DND-41 (cell line): ENCODE measurements around the gene CACNA1I.

Experiments
- ATAC-seq: fragments of 200-7000 bp; cut with Tn5 transposase; 3 replicates; pipeline ENCODE4 v1.9.1; 2021; ENCODE audit warnings: low read depth; ENCODE audit not compliant: insufficient read depth
- DNase-seq: peaks from one replicate; pipeline ENCODE4 v3.0.0-alpha.2; 2020
- H2AFZ ChIP-seq: 2 replicates; pipeline ENCODE4 v1.6.0; 2012; ENCODE audit warnings: low read depth, low read length
- H3K27ac ChIP-seq: 2 replicates; pipeline ENCODE4 v1.5.1; 2012; ENCODE audit warnings: low read length, inconsistent platforms
- H3K27me3 ChIP-seq: fragments of 200-600 bp; sonication (generic); 2 replicates; pipeline ENCODE4 v1.6.0; 2012; ENCODE audit warnings: low read length, mild to moderate bottlenecking, inconsistent platforms; ENCODE audit not compliant: insufficient read depth, poor library complexity
- H3K36me3 ChIP-seq: 2 replicates; pipeline ENCODE4 v1.5.1; 2012; ENCODE audit warnings: low read length, inconsistent platforms; ENCODE audit not compliant: insufficient read depth
- H3K4me1 ChIP-seq: 2 replicates; pipeline ENCODE4 v1.5.1; 2012; ENCODE audit warnings: mild to moderate bottlenecking, low read length; ENCODE audit not compliant: insufficient read depth
- H3K4me2 ChIP-seq: 2 replicates; pipeline ENCODE4 v1.6.0; 2012; ENCODE audit warnings: mild to moderate bottlenecking, moderate library complexity, low read length, inconsistent platforms; ENCODE audit not compliant: insufficient read depth
- H3K4me3 ChIP-seq, 2 experiments: fragments of 200-600 bp in 1 of 2; shearing (Covaris generic) in 1 of 2; 2 replicates each; pipeline ENCODE4 v1.5.1; 2012 to 2016; ENCODE audit warnings: inconsistent platforms in 2 of 2, low read length in 2 of 2, mild to moderate bottlenecking in 2 of 2, low read depth in 1 of 2, moderate library complexity in 1 of 2
- H3K79me2 ChIP-seq: 2 replicates; pipeline ENCODE4 v1.6.0; 2012; ENCODE audit warnings: low read length, inconsistent platforms; ENCODE audit not compliant: insufficient read depth
- H3K9ac ChIP-seq: 2 replicates; pipeline ENCODE4 v1.6.0; 2012; ENCODE audit warnings: low read depth, mild to moderate bottlenecking, inconsistent platforms, low read length, moderate library complexity
- H3K9me3 ChIP-seq: 2 replicates; pipeline ENCODE4 v1.5.1; 2012; ENCODE audit warnings: low read length, moderate library complexity, mild to moderate bottlenecking, inconsistent platforms; ENCODE audit not compliant: insufficient read depth, severe bottlenecking
- H4K20me1 ChIP-seq: 2 replicates; pipeline ENCODE4 v1.6.0; 2012; ENCODE audit warnings: low read length; ENCODE audit not compliant: insufficient read depth
- CTCF ChIP-seq: IDR thresholded peaks from 2 replicates; pipeline ENCODE4 v1.5.1; 2012; ENCODE audit warnings: borderline replicate concordance, low read length, moderate library complexity, mild to moderate bottlenecking; ENCODE audit not compliant: poor library complexity, severe bottlenecking; ENCODE audit errors: extremely low read depth
- EZH2 ChIP-seq: IDR thresholded peaks from 3 replicates; pipeline ENCODE4 v1.6.1; 2012; ENCODE audit warnings: borderline replicate concordance, low read depth, mild to moderate bottlenecking, moderate library complexity, low read length, inconsistent platforms; ENCODE audit not compliant: severe bottlenecking

The CACNA1I gene

DNA sequence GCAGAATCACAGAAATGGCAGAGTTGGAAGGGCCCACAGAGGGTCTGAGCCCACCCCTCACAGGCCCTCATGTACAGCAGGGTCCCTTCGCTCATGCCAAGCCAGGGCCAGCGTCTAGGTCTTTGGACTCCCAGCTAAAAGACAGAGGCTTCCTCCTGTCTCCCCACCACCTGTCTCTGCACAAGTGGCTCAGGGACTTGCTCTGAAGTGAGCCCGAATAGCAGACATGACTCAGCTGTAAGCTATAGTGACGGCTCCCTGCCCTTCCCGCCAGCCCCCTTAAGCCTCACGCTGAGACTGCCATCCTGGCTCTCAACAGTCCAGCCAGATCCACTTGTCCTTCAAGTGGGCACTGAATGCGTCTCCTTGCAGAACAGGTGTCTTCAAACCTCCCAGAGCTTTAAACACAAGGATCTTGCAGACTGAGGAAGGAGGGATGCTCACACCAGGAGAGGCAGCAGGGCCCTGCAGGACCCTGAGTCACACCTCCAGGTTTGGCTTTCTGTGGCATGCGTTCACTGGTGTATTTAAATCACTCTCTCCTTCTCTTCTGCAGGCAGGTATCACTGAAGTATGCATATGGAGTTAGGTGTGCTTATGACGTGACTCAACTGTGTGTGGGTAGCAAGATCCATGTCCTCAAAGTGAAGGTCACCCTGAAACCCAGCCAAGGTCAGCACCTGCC is 154.9 kb downstream of the CACNA1I start:
- Histone ChIP-seq H3K79me2 (no peaks in the 10 kb centered on the region), H3K27me3 (no peaks in the 10 kb centered on the region), H3K4me3 (no peak overlapping the region), H3K4me1 (no peaks in the 10 kb centered on the region), H3K9ac (no peak overlapping the region), H2AFZ (no peak overlapping the region), H3K4me2 (no peak overlapping the region), H3K9me3 (no peaks in the 10 kb centered on the region), H4K20me1 (no peaks in the 10 kb centered on the region), H3K36me3 (no peaks in the 10 kb centered on the region), H3K27ac (no peak overlapping the region)
- TF ChIP-seq EZH2 (no peak), CTCF (no peak)
- ATAC-seq (no peak), DNase-seq (no peak)

DNA sequence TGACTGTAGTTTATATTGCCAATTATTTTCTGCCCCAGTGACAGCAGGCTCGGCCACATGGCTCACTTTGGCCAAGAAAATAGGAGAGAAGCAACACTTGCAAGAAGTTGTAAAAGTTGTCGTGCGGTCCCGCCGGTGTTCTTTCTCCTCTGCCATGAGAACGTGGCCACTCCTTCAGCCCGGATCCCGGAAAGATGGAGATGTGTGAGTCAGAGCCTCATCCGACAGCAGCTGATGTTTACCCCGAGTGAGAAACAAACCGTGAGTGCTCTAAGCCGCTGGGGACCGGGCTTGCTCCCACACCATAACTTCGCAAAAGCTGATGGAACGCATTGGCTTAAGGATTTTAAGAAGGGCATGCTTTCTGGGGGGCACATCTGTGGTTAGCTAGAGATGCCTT is 157.0 kb downstream of the CACNA1I start:
- Histone ChIP-seq H2AFZ (no peak overlapping the region), H3K4me3 (no peak overlapping the region), H4K20me1 (no peaks in the 10 kb centered on the region), H3K27me3 (no peaks in the 10 kb centered on the region), H3K9me3 (no peaks in the 10 kb centered on the region), H3K4me1 (no peaks in the 10 kb centered on the region), H3K4me2 (no peak overlapping the region), H3K79me2 (no peaks in the 10 kb centered on the region), H3K9ac (no peak overlapping the region), H3K27ac (no peak overlapping the region), H3K36me3 (no peaks in the 10 kb centered on the region)
- TF ChIP-seq EZH2, result no peak
- TF ChIP-seq CTCF, result no peak
- DNase-seq, result no peak
- ATAC-seq, result no peak

DNA sequence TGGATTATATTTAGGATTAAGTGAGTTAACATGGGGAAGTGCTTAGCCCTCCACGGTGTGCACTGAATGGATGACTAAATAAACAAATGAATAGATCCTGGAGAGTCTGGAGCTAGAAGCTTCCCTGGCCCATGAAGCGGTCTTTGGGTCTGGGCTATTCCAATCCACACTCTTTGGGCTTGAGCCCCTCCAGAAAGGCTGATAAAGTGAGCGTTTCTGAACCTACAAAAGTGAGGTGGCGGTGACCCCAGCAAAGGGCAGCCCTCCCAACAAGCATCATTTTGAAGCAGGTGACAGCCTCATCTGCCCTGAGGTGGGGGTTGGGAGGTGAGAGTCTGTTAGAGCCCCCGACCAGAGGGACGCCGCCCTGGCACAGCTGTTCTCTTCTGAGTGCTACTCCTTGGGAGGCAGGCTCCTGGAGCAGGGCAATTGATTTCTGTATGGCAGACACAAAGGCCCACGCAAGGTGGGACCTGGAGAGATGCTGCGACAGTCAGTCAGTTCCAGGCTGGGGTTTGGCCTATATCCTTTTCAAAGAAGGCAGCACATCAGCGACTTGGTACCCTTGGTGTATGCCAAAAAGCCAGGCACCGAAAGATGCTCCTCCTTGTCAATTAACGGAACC is 157.8 kb downstream of the CACNA1I start:
- H3K27ac ChIP-seq, result no peak overlapping the region
- H2AFZ ChIP-seq, result no peak overlapping the region
- no peak for ATAC-seq
- no peaks in the 10 kb centered on the region for H3K79me2 ChIP-seq
- no peak overlapping the region for H3K9ac ChIP-seq
- H3K27me3 ChIP-seq, result no peaks in the 10 kb centered on the region
- H3K4me1 ChIP-seq, result no peaks in the 10 kb centered on the region
- H3K9me3 ChIP-seq, result no peaks in the 10 kb centered on the region
- H3K36me3 ChIP-seq, result no peaks in the 10 kb centered on the region
- no peak overlapping the region for H3K4me2 ChIP-seq
- TF ChIP-seq CTCF, result no peak
- TF ChIP-seq EZH2, result no peak
- DNase-seq, result no peak
- H4K20me1 ChIP-seq, result no peaks in the 10 kb centered on the region
- no peak overlapping the region for H3K4me3 ChIP-seq
